HG03095 (cell line): ENCODE data around the gene MCMBP.
A peak's percentile ranks its signal among the peaks of the same experiment; 100 is the strongest.

ENCODE experiments used
- ATAC-seq: cut with Tn5 transposase; IDR thresholded peaks from one replicate; pipeline ENCODE4 v1.9.1; 2021; ENCODE audit warnings: moderate library complexity; ENCODE audit not compliant: unreplicated experiment

The MCMBP gene

GRCh38 chr10:119784340-119785067 is 88.1 kb downstream of the MCMBP start:
- ATAC-seq = peak; percentile 76

GRCh38 chr10:119783665-119784027 is 89.0 kb downstream of the MCMBP start:
- ATAC-seq = no peak

GRCh38 chr10:119782981-119783664 is 89.5 kb downstream of the MCMBP start:
- ATAC-seq = no peak

- no peak for ATAC-seq
These were observed 91.1 kb downstream of the MCMBP start for GRCh38 chr10:119781498-119781897.

- no peak for ATAC-seq
These were observed 91.7 kb downstream of the MCMBP start for GRCh38 chr10:119780879-119781480.
